ENCODE measurements around the gene CACHD1.

DNA sequence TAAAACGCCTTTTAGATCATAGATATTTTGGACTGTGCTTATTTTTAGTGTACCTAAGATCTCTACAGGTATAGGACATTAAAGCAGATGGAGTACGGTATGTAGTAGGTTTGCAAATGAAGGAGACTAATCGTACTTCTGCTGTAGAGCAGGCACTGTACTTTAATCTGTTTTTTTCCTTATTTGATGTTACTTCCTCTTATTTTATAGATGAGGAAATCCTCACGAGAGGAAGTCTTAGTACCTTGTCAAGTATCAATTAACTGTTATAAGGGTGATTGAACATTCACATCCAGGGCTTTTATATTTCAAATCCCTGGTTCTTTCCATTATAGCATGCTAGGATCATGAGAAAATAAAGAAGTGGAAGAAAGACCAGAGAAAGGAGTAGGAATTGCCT is 41.1 kb downstream of the CACHD1 start:
- TF ChIP-seq, protein P1, sequence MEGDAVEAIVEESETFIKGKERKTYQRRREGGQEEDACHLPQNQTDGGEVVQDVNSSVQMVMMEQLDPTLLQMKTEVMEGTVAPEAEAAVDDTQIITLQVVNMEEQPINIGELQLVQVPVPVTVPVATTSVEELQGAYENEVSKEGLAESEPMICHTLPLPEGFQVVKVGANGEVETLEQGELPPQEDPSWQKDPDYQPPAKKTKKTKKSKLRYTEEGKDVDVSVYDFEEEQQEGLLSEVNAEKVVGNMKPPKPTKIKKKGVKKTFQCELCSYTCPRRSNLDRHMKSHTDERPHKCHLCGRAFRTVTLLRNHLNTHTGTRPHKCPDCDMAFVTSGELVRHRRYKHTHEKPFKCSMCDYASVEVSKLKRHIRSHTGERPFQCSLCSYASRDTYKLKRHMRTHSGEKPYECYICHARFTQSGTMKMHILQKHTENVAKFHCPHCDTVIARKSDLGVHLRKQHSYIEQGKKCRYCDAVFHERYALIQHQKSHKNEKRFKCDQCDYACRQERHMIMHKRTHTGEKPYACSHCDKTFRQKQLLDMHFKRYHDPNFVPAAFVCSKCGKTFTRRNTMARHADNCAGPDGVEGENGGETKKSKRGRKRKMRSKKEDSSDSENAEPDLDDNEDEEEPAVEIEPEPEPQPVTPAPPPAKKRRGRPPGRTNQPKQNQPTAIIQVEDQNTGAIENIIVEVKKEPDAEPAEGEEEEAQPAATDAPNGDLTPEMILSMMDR (IDR thresholded peaks at IDR 0.05; ENCODE audit: low read depth, low read length), result no peak
- TF ChIP-seq, protein P2, sequence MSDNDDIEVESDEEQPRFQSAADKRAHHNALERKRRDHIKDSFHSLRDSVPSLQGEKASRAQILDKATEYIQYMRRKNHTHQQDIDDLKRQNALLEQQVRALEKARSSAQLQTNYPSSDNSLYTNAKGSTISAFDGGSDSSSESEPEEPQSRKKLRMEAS (IDR thresholded peaks at IDR 0.05; ENCODE audit: low read depth, low read length), result no peak
- TF ChIP-seq POLR2A (IDR thresholded peaks at IDR 0.05; ENCODE audit: extremely low read depth, insufficient read length), result no peak
- TF ChIP-seq MYC (IDR thresholded peaks at IDR 0.05; ENCODE audit: low read depth, low read length), result no peak

Data from NB4 (cell line).